ENCODE results near the gene ANKRD6. TPM values are rescaled to one million over a fixed set of nuclear protein-coding genes. Genes with fewer than 3 reads are reported as not detected.

ANKRD6 gene
- total RNA-seq, 6 donors from 2014 or later: 14.5 to 60.8 (median 30.7) TPM

GRCh38 chr6:89605861-89606260 is 172.9 kb downstream of the ANKRD6 start:
- H3K36me3 ChIP-seq: no peaks in the 10 kb centered on the region
- no peak overlapping the region for H3K4me3 ChIP-seq
- no peaks in the 10 kb centered on the region for H3K4me1 ChIP-seq
- H3K27ac ChIP-seq: no peak overlapping the region
- no peaks in the 10 kb centered on the region for H3K9me3 ChIP-seq
- 85 to 91% methylated on average over 5 of the region's 5 CpGs for WGBS, 2 donors
- no peaks in the 10 kb centered on the region for H3K27me3 ChIP-seq
- ATAC-seq (ENCODE audit: low FRiP score in 2 of 2): no peak
- TF ChIP-seq CTCF (IDR thresholded peaks at IDR 0.05) (no peak), EP300 (IDR thresholded peaks at IDR 0.05) (no peak), POLR2AphosphoS5 (IDR thresholded peaks at IDR 0.05) (no peak), POLR2A (IDR thresholded peaks at IDR 0.05) (no peak)
- no peak for DNase-seq

GRCh38 chr6:89610149-89610642 is 177.2 kb downstream of the ANKRD6 start:
- H3K36me3 ChIP-seq: no peaks in the 10 kb centered on the region
- TF ChIP-seq POLR2A (IDR thresholded peaks at IDR 0.05): no peak
- peak; percentile 57 to 80 (median 69) for TF ChIP-seq CTCF (IDR thresholded peaks at IDR 0.05)
- no peak for TF ChIP-seq EP300 (IDR thresholded peaks at IDR 0.05)
- peak; percentile 68 to 84 for ATAC-seq (ENCODE audit: low FRiP score in 2 of 2)
- H3K4me1 ChIP-seq: no peaks in the 10 kb centered on the region
- 49 to 55% methylated on average over 11 of the region's 11 CpGs for WGBS, 2 donors
- H3K9me3 ChIP-seq: no peaks in the 10 kb centered on the region
- H3K27ac ChIP-seq: no peak overlapping the region
- no peaks in the 10 kb centered on the region for H3K27me3 ChIP-seq
- H3K4me3 ChIP-seq: no peak overlapping the region
- peak; percentile 58 to 74 for DNase-seq

- Histone ChIP-seq H3K4me1 (no peaks in the 10 kb centered on the region), H3K27me3 (no peaks in the 10 kb centered on the region), H3K9me3 (no peaks in the 10 kb centered on the region), H3K27ac (no peak overlapping the region), H3K4me3 (no peak overlapping the region), H3K36me3 (peaks cover 0 to 1% (median 0%) of the 10 kb centered on the region in 4 donors)
- DNase-seq (no peak), ATAC-seq (ENCODE audit: low FRiP score in 2 of 2) (no peak)
- no peak for TF ChIP-seq CTCF (IDR thresholded peaks at IDR 0.05)
- no peak for TF ChIP-seq POLR2A (IDR thresholded peaks at IDR 0.05)
- no peak for TF ChIP-seq POLR2AphosphoS5 (IDR thresholded peaks at IDR 0.05)
Observed at GRCh38 chr6:89611666-89612065, 178.7 kb downstream of the ANKRD6 start.

- TF ChIP-seq POLR2AphosphoS5 (IDR thresholded peaks at IDR 0.05): no peak
- no peak for TF ChIP-seq CTCF (IDR thresholded peaks at IDR 0.05)
- no peak for TF ChIP-seq EP300 (IDR thresholded peaks at IDR 0.05)
- TF ChIP-seq POLR2A (IDR thresholded peaks at IDR 0.05): no peak
- DNase-seq (no peak), ATAC-seq (ENCODE audit: low FRiP score in 2 of 2) (no peak)
- 94% methylated on average over 12 of the region's 12 CpGs for WGBS, 2 donors
- Histone ChIP-seq H3K4me3 (no peak overlapping the region), H3K27ac (no peak overlapping the region), H3K36me3 (peaks cover 0 to 5% (median 0%) of the 10 kb centered on the region in 4 donors), H3K4me1 (no peaks in the 10 kb centered on the region), H3K27me3 (no peaks in the 10 kb centered on the region), H3K9me3 (no peaks in the 10 kb centered on the region)
Observed at GRCh38 chr6:89612121-89612520, 179.2 kb downstream of the ANKRD6 start.

GRCh38 chr6:89613790-89614189 is 180.8 kb downstream of the ANKRD6 start:
- TF ChIP-seq POLR2A (IDR thresholded peaks at IDR 0.05): no peak
- TF ChIP-seq POLR2AphosphoS5 (IDR thresholded peaks at IDR 0.05): no peak
- no peak for TF ChIP-seq CTCF (IDR thresholded peaks at IDR 0.05)
- no peak for TF ChIP-seq EP300 (IDR thresholded peaks at IDR 0.05)
- no peaks in the 10 kb centered on the region for H3K4me1 ChIP-seq
- ATAC-seq (ENCODE audit: low FRiP score in 2 of 2): no peak
- no peak for DNase-seq
- H3K9me3 ChIP-seq: no peaks in the 10 kb centered on the region
- 90 to 91% methylated on average over 5 of the region's 5 CpGs for WGBS, 2 donors
- H3K4me3 ChIP-seq: no peak overlapping the region
- no peak overlapping the region for H3K27ac ChIP-seq
- peaks cover 0 to 5% (median 0%) of the 10 kb centered on the region in 4 donors for H3K36me3 ChIP-seq
- no peaks in the 10 kb centered on the region for H3K27me3 ChIP-seq
